Effector memory CD4-positive, alpha-beta T cell (primary cell): ENCODE measurements around the gene PHF1.
"Not testable (repeated sequence)": the region's sequence is repeated elsewhere in the genome, so short reads cannot be mapped to it uniquely, and the experiment has no call there.

Experiments
- DNase-seq, 3 donors: peaks; one replicate each; pipeline ENCODE4 v3.0.0-alpha.2; 2020
- H3K27ac ChIP-seq: 2 replicates; pipeline ENCODE4 v1.7.0; 2013; ENCODE audit warnings: mild to moderate bottlenecking, low read length, moderate library complexity; ENCODE audit not compliant: insufficient read depth, poor library complexity, severe bottlenecking
- H3K27me3 ChIP-seq: replicated peaks from 2 replicates; pipeline ENCODE4 v1.7.0; 2013; ENCODE audit warnings: mild to moderate bottlenecking, low read length; ENCODE audit not compliant: insufficient read depth, control insufficient read depth, poor library complexity, severe bottlenecking
- H3K36me3 ChIP-seq: 2 replicates; pipeline ENCODE4 v1.7.0; 2013; ENCODE audit warnings: mild to moderate bottlenecking, low read length, moderate library complexity; ENCODE audit not compliant: control insufficient read depth, insufficient read depth
- H3K4me1 ChIP-seq: 2 replicates; pipeline ENCODE4 v1.7.0; 2013; ENCODE audit warnings: low read length, mild to moderate bottlenecking; ENCODE audit not compliant: control insufficient read depth, insufficient read depth, poor library complexity, severe bottlenecking
- H3K4me3 ChIP-seq: 2 replicates; pipeline ENCODE4 v1.7.0; 2013; ENCODE audit warnings: low read length, low read depth, mild to moderate bottlenecking; ENCODE audit not compliant: insufficient read depth, poor library complexity, severe bottlenecking
- H3K9me3 ChIP-seq: 2 replicates; pipeline ENCODE4 v1.7.0; 2013; ENCODE audit warnings: mild to moderate bottlenecking, low read length, moderate library complexity; ENCODE audit not compliant: control insufficient read depth

PHF1 gene

GRCh38 chr6:33391278-33391921 lies 19.4 kb upstream of the PHF1 start, which contains the start of gene KIFC1:
TSS of gene KIFC1 (plus strand) at chr6:33391823. CDS start at chr6:33391986, 163 bp downstream.
- H3K4me3 ChIP-seq, result peak within 1 kb of the TSS; percentile 54

GRCh38 chr6:33391922-33392594 lies 18.8 kb upstream of the PHF1 start:
- no peak for DNase-seq
- Histone ChIP-seq H3K27ac (peak overlapping the region; percentile 24), H3K27me3 (no peaks in the 10 kb centered on the region), H3K4me3 (peak overlapping the region; percentile 54), H3K4me1 (peaks cover 13% of the 10 kb centered on the region), H3K9me3 (no peaks in the 10 kb centered on the region), H3K36me3 (no peaks in the 10 kb centered on the region)

More at GRCh38 chr6:33391278-33391921, 19.4 kb upstream of the PHF1 start, which contains the start of gene KIFC1:
- H3K27ac ChIP-seq, result peak within 1 kb of the TSS; percentile 71
- peaks cover 13% of the 10 kb centered on the region for H3K4me1 ChIP-seq
- peak; percentile 98 to 99 (median 99) for DNase-seq
- H3K27me3 ChIP-seq, result no peaks in the 10 kb centered on the region
- no peaks in the 10 kb centered on the region for H3K9me3 ChIP-seq
- no peaks in the 10 kb centered on the region for H3K36me3 ChIP-seq

- DNase-seq, result no peak
- peaks cover 13% of the 10 kb centered on the region for H3K4me1 ChIP-seq
- no peaks in the 10 kb centered on the region for H3K9me3 ChIP-seq
- no peak overlapping the region for H3K27ac ChIP-seq
- H3K4me3 ChIP-seq, result no peak overlapping the region
- no peaks in the 10 kb centered on the region for H3K27me3 ChIP-seq
- no peaks in the 10 kb centered on the region for H3K36me3 ChIP-seq
These were observed 18.2 kb upstream of the PHF1 start for GRCh38 chr6:33392595-33392948.

- DNase-seq, result no peak
- H3K9me3 ChIP-seq, result no peaks in the 10 kb centered on the region
- H3K36me3 ChIP-seq, result no peaks in the 10 kb centered on the region
- H3K4me3 ChIP-seq, result no peak overlapping the region
- H3K27me3 ChIP-seq, result no peaks in the 10 kb centered on the region
- no peak overlapping the region for H3K27ac ChIP-seq
- peaks cover 13% of the 10 kb centered on the region for H3K4me1 ChIP-seq
These were observed 17.8 kb upstream of the PHF1 start for GRCh38 chr6:33392979-33393378.

- Histone ChIP-seq H3K27me3 (no peaks in the 10 kb centered on the region), H3K4me1 (no peaks in the 10 kb centered on the region), H3K9me3 (no peaks in the 10 kb centered on the region), H3K4me3 (no peak overlapping the region), H3K27ac (no peak overlapping the region), H3K36me3 (no peaks in the 10 kb centered on the region)
- no peak for DNase-seq
These were observed 13.3 kb upstream of the PHF1 start for GRCh38 chr6:33397541-33397940.

GRCh38 chr6:33398601-33399000 lies 12.2 kb upstream of the PHF1 start:
- DNase-seq, H3K27me3 ChIP-seq, H3K27ac ChIP-seq, H3K4me1 ChIP-seq, H3K4me3 ChIP-seq, H3K36me3 ChIP-seq, H3K9me3 ChIP-seq: not testable (repeated sequence)

- not testable (repeated sequence) for H3K4me1 ChIP-seq, H3K36me3 ChIP-seq, H3K27ac ChIP-seq, H3K9me3 ChIP-seq, H3K27me3 ChIP-seq, H3K4me3 ChIP-seq, DNase-seq
These were observed 10.9 kb upstream of the PHF1 start for GRCh38 chr6:33399881-33400280.

GRCh38 chr6:33404884-33405283 lies 5.9 kb upstream of the PHF1 start:
- Histone ChIP-seq H3K4me3 (no peak overlapping the region), H3K36me3 (no peaks in the 10 kb centered on the region), H3K9me3 (no peaks in the 10 kb centered on the region), H3K4me1 (peaks cover 8% of the 10 kb centered on the region), H3K27me3 (no peaks in the 10 kb centered on the region), H3K27ac (no peak overlapping the region)
- no peak for DNase-seq

GRCh38 chr6:33405386-33405940 lies 5.4 kb upstream of the PHF1 start:
- DNase-seq, result no peak
- H3K27ac ChIP-seq, result no peak overlapping the region
- no peaks in the 10 kb centered on the region for H3K27me3 ChIP-seq
- H3K4me3 ChIP-seq, result no peak overlapping the region
- peaks cover 10% of the 10 kb centered on the region for H3K4me1 ChIP-seq
- H3K36me3 ChIP-seq, result no peaks in the 10 kb centered on the region
- no peaks in the 10 kb centered on the region for H3K9me3 ChIP-seq

- no peak overlapping the region for H3K4me3 ChIP-seq
- no peaks in the 10 kb centered on the region for H3K27me3 ChIP-seq
- H3K27ac ChIP-seq, result no peak overlapping the region
- no peaks in the 10 kb centered on the region for H3K36me3 ChIP-seq
- no peak for DNase-seq
- peaks cover 10% of the 10 kb centered on the region for H3K4me1 ChIP-seq
- no peaks in the 10 kb centered on the region for H3K9me3 ChIP-seq
These were observed 4.7 kb upstream of the PHF1 start for GRCh38 chr6:33406126-33406525.
